Lower leg skin (tissue), 4 donors: ENCODE results near the gene ANAPC5. TPM values are rescaled to one million over a fixed set of nuclear protein-coding genes. Genes with fewer than 3 reads are reported as not detected.

Source experiments
- DNase-seq, 2 donors: peaks; one replicate each; pipeline ENCODE4 v3.0.0-alpha.2; 2019; ENCODE audit warnings: low spot score in 2 of 2
- H3K4me3 ChIP-seq: fragments of 200-600 bp; sonication (generic); 2 replicates; pipeline ENCODE4 v1.5.1; 2017; ENCODE audit warnings: mild to moderate bottlenecking, low read depth; ENCODE audit not compliant: poor library complexity, severe bottlenecking
- POLR2A ChIP-seq, 2 donors: fragments of 450-650 bp; IDR thresholded peaks; one replicate each; pipeline ENCODE4 v1.6.1; 2016 to 2017; ENCODE audit warnings: antibody characterized with exemption in 2 of 2, mild to moderate bottlenecking in 1 of 2, moderate library complexity in 1 of 2
- WGBS, 2 donors: methylation state at CpG; one replicate each; pipeline ENCODE4 v1.1.5; 2018; 5-methylcytosine and 5-hydroxymethylcytosine counted together
- intact Hi-C: fragments of 100-400 bp; cut with DNase I; formaldehyde crosslinking; loops from one replicate; pipeline ENCODE4 v1.15.0; 2023; ENCODE audit warnings: low total_unique reads
- total RNA-seq, 4 donors: library from RNA; depleted of rRNA; stranded (reverse); fragments of >200 nt; gene quantifications; one replicate each; pipeline ENCODE4 v1.1.0, GENCODE V29; 2016
- TF ChIP-seq, protein P1 (sequence below), 3 donors: fragments of 450-650 bp; IDR thresholded peaks; one replicate each; pipeline ENCODE4 v1.5.1; 2016; ENCODE audit warnings: antibody characterized with exemption in 3 of 3, mild to moderate bottlenecking in 3 of 3, moderate library complexity in 2 of 3

The ANAPC5 gene
- total RNA-seq, 4 donors from 2014 or later: 73.7 to 97.4 (median 91.5) TPM

- H3K4me3 ChIP-seq: peak overlapping the region; percentile 84
- DNase-seq: peak in 1 of 2 donors; percentile 91
- intact Hi-C loops: no loop called here
- TF ChIP-seq, protein P1, sequence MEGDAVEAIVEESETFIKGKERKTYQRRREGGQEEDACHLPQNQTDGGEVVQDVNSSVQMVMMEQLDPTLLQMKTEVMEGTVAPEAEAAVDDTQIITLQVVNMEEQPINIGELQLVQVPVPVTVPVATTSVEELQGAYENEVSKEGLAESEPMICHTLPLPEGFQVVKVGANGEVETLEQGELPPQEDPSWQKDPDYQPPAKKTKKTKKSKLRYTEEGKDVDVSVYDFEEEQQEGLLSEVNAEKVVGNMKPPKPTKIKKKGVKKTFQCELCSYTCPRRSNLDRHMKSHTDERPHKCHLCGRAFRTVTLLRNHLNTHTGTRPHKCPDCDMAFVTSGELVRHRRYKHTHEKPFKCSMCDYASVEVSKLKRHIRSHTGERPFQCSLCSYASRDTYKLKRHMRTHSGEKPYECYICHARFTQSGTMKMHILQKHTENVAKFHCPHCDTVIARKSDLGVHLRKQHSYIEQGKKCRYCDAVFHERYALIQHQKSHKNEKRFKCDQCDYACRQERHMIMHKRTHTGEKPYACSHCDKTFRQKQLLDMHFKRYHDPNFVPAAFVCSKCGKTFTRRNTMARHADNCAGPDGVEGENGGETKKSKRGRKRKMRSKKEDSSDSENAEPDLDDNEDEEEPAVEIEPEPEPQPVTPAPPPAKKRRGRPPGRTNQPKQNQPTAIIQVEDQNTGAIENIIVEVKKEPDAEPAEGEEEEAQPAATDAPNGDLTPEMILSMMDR (IDR thresholded peaks at IDR 0.05): no peak
- TF ChIP-seq POLR2A (IDR thresholded peaks at IDR 0.05): no peak
- WGBS, 2 donors: 0 to 1% methylated on average over 20 to 49 of the region's 55 CpGs
Observed at GRCh38 chr12:121295746-121296617, 56.2 kb downstream of the ANAPC5 start.

DNA sequence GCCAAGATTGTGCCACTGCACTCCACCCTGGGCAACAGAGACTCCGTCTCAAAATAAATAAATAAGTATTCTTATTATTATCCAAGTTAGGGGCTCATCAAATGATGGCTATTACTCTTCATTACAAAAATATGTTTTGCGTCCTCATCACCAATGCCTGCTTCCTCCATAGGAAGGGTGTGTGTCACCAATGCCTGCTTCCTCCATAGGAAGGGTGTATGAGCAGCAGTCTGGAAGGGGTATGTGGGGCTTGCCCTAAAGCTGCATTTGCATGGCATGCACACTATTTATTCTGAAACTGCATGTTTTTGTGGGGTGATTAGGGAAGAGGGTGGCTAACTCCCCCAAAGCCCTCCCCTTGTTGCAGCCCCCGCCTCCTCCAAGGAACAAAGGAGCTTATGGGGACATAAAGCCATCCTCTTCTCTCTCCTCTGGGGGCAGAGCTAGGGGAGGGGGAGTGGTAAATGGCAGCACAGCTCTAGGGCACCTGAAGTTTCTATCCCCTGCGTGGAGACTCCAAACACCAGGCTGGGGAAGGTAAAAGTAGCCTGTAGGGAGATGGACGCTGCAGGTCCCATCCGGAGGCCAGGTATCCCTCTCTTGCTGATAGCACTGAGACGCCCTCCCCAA, 57.0 kb downstream of the ANAPC5 start:
- WGBS, 2 donors: 35 to 38% methylated on average over 7 of the region's 7 CpGs
- H3K4me3 ChIP-seq: peak overlapping the region; percentile 84
- peak in 1 of 2 donors; percentile 76 for DNase-seq
- intact Hi-C loops: no loop called here
- TF ChIP-seq, protein P1 (IDR thresholded peaks at IDR 0.05): no peak
- TF ChIP-seq POLR2A (IDR thresholded peaks at IDR 0.05): no peak

GRCh38 chr12:121294151-121294889, 57.9 kb downstream of the ANAPC5 start:
- WGBS, 2 donors: 85 to 87% methylated on average over 10 of the region's 10 CpGs
- DNase-seq: no peak
- no peak overlapping the region for H3K4me3 ChIP-seq
- no peak for TF ChIP-seq POLR2A (IDR thresholded peaks at IDR 0.05)
- TF ChIP-seq, protein P1 (IDR thresholded peaks at IDR 0.05): no peak
- intact Hi-C loops: no loop called here

- no peak for DNase-seq
- H3K4me3 ChIP-seq: no peak overlapping the region
- no peak for TF ChIP-seq POLR2A (IDR thresholded peaks at IDR 0.05)
- TF ChIP-seq, protein P1 (IDR thresholded peaks at IDR 0.05): no peak
- 88 to 90% methylated on average over 4 of the region's 4 CpGs for WGBS, 2 donors
- intact Hi-C loops: no loop called here
Observed at GRCh38 chr12:121293603-121294002, 58.6 kb downstream of the ANAPC5 start.

- TF ChIP-seq, protein P1 (IDR thresholded peaks at IDR 0.05): no peak
- TF ChIP-seq POLR2A (IDR thresholded peaks at IDR 0.05): no peak
- no peak for DNase-seq
- no peak overlapping the region for H3K4me3 ChIP-seq
- 95 to 96% methylated on average over 5 of the region's 5 CpGs for WGBS, 2 donors
- intact Hi-C loops: no loop called here
Observed at GRCh38 chr12:121290410-121290809, 61.8 kb downstream of the ANAPC5 start.
